GM19351 (cell line): ENCODE results near the gene CCNO.

Experiments
- ATAC-seq: cut with Tn5 transposase; IDR thresholded peaks from one replicate; pipeline ENCODE4 v1.9.1; 2021; ENCODE audit warnings: mild to moderate bottlenecking, moderate library complexity; ENCODE audit not compliant: unreplicated experiment

Gene CCNO

GRCh38 chr5:55232985-55233928, at the start of gene CCNO:
Gene CCNO (minus strand): TSS chr5:55233608. CDS start chr5:55233523, 85 bp downstream.
- peak; percentile 59 for ATAC-seq

- ATAC-seq: no peak
Observed at GRCh38 chr5:55278778-55279177, 45.4 kb upstream of the CCNO start.

DNA sequence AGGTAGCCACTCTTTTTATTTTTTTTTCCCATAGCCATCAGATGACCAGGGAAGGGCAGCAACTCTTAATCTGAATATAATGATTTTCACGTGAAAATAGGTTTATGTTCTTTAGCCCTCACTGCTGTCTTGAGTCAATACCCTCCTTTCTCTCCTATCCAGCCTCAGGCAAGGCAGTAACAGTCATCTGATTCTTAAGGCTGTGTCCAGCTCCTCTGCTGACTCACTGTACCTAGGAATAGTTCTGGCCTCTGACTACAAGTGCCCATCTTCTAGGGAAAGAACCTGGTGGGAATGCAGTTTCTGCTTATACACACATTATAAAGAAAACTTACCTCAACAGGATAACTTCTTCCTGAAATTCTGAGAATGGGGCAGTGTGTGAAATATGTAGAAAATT, 43.4 kb upstream of the CCNO start:
- no peak for ATAC-seq

- no peak for ATAC-seq
Observed at GRCh38 chr5:55258339-55258738, 24.9 kb upstream of the CCNO start.

DNA sequence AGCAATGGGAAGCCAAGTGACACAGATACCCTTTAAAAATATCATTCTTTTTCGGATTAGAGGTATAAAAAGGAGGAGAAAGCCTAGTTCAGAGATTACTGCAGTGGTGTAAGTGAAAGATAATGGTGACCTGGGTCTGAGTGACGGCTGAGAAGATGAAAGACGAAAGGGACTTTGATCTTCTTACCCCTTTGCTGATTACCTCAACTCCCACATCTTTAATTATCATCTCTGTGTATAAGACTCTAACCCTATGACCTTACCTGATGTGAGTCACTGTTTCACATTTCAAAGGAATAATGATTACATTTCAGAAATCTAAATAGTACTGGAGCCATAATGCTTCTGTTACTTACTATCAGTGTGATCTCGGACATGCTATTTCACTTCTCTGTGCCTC, 21.4 kb upstream of the CCNO start:
- ATAC-seq: no peak

DNA sequence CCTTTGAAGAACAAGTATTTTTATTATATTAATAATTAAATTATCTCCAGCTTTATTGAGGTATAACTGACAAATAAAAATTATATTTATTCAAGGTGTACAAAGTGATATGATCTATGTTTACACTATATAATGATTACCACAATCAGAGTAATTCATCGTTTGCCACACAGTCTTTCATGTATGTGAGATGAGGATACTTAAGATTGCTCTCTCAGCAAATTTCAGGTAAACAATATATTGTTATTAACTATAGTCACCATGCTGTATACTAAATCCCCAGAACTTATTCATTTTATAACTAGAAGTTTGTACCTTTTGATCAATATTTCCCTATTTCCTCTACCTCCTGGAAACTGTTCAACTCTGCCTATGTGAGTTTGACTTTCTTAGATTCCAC, 16.7 kb upstream of the CCNO start:
- no peak for ATAC-seq

- no peak for ATAC-seq
Observed at GRCh38 chr5:55241746-55242145, 8.3 kb upstream of the CCNO start.

DNA sequence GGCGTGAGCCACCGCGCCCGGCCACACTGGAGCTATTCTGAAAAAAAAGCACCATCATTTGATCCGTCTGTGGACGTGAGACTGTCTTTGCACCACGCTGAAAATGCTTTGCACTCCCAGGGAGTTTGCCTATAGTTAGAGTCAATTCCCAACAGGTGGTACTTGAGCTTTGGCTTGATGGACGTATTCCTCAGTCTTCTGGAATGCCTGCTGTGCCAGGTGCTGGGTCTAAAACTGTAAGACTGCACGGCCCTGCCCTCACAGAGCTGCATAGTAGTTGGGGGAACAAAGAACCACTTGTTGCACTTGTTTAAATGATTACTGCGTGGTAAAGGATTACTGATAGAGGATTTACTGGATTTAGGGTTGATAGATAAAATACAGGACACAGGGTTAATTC, 3.4 kb upstream of the CCNO start:
- ATAC-seq: no peak

- ATAC-seq: no peak
Observed at GRCh38 chr5:55234121-55234700, 803 bp upstream of the CCNO start.

GRCh38 chr5:55232271-55232984, 980 bp downstream of the CCNO start:
- ATAC-seq: no peak

GRCh38 chr5:55231919-55232270, 1.5 kb downstream of the CCNO start:
- no peak for ATAC-seq

- no peak for ATAC-seq
Observed at GRCh38 chr5:55231029-55231918, 2.1 kb downstream of the CCNO start.

GRCh38 chr5:55230086-55230629, 3.2 kb downstream of the CCNO start:
- no peak for ATAC-seq

DNA sequence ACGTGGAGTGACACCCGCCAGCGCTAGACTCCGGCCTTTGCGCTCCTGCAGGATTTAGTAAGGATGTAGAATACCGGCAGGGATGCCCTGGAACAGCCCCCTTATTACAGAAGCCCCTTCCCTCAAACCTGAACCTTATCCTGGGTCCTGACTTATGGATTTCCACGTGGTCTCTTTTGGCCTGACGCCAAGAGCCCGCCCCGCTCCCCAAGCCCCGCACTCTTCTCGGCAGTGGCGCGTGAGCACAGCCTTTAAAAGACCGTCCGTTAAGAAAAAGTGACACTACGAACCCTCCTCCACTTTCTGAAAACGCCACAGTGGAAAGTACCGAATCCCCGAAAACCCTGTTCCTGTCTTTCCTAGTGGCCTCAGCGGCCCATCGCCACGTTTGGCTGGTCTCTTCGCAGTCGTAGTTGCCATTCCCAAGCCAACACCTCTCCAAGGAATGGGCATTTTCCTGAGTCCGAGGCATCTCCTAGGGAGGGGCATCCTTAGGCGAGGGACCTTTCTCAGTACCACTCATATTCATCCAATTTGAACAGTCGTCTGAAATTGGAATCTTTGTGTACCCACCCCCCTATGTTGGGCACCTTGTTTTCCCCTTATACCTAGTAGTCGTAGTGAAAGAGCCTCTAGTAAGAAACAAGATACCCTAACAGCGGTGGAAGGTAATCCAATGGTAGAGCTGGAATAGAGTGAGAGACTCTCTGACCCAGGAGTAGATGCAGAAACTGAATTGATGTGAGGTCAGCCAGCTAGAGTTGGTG, 5.6 kb downstream of the CCNO start:
- no peak for ATAC-seq

GRCh38 chr5:55226934-55227663, 6.3 kb downstream of the CCNO start, which contains the start of gene MCIDAS:
Gene MCIDAS (minus strand): TSS chr5:55227315. CDS start chr5:55227138, 177 bp downstream.
- peak; percentile 41 for ATAC-seq

GRCh38 chr5:55226027-55226933, 7.1 kb downstream of the CCNO start:
- ATAC-seq: peak; percentile 66

DNA sequence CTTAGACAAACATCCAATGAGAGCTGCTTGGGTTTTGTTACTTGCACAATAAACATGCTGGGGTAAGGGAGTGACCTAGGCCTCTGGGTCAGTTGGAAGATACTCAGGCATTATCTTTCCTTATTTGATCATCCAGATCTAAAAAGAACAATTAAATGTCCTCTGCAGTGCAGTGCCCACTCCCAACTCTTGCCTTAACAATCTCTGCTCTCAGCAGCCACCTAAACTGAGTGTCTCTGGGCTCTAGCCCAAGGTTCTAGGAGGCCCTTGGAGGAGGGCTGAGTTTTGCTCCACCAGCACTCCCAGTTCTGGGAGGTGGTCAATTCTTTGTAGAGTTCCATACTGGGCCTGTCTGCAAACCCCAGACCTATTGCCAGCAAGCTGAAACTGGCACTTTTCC, 8.1 kb downstream of the CCNO start:
- no peak for ATAC-seq

- no peak for ATAC-seq
Observed at GRCh38 chr5:55223812-55224240, 9.6 kb downstream of the CCNO start.
